ENCODE data around the gene CASK. TPM values are rescaled to one million over a fixed set of nuclear protein-coding genes. Genes with fewer than 3 reads are reported as not detected.

CASK gene
- total RNA-seq, 1 experiment from 2014 or later, result 54.6 TPM

GRCh38 chrX:41530085-41530484 lies 393.3 kb downstream of the CASK start (continued):
- no peak for TF ChIP-seq PRRX2 (CRISPR knock-in tag; IDR thresholded peaks at IDR 0.05)
- no peak for TF ChIP-seq ATF3 (CRISPR knock-in tag; conservative IDR thresholded peaks at IDR 0.05)
- TF ChIP-seq ESRRA (CRISPR knock-in tag; IDR thresholded peaks at IDR 0.05; ENCODE audit: borderline replicate concordance), result no peak
- TF ChIP-seq, protein P1, sequence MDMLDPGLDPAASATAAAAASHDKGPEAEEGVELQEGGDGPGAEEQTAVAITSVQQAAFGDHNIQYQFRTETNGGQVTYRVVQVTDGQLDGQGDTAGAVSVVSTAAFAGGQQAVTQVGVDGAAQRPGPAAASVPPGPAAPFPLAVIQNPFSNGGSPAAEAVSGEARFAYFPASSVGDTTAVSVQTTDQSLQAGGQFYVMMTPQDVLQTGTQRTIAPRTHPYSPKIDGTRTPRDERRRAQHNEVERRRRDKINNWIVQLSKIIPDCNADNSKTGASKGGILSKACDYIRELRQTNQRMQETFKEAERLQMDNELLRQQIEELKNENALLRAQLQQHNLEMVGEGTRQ (CRISPR knock-in tag; IDR thresholded peaks at IDR 0.05), result no peak
- no peak for TF ChIP-seq OVOL2 (CRISPR knock-in tag; IDR thresholded peaks at IDR 0.05; ENCODE audit: borderline replicate concordance)
- no peak for TF ChIP-seq NFATC4 (CRISPR knock-in tag; IDR thresholded peaks at IDR 0.05)

DNA sequence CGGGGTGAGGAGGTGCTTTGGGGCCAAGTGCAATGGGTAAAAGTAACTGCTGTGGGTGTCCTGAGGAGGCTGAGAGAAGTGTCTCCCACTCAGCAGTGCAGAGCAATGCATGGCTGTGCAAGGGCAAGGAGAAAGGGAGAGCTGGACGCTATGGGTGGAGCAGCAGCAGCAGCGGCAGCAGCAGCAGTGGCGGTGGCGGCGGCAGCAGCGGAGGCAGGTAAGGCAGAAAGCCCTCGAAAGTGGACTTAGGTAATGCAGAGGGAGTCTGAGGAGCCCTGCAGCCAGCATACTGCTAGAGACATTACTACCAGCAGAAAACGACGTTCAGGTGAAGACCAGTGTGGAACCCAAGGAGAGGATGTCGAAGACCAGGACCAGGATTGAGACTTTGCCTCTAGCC lies 394.1 kb downstream of the CASK start:
- TF ChIP-seq, protein P1 (CRISPR knock-in tag; IDR thresholded peaks at IDR 0.05), result no peak
- TF ChIP-seq MXD4 (CRISPR knock-in tag; IDR thresholded peaks at IDR 0.05; ENCODE audit: borderline replicate concordance) (no peak), NR2C2 (CRISPR knock-in tag; IDR thresholded peaks at IDR 0.05) (no peak), ZNF671 (CRISPR knock-in tag; IDR thresholded peaks at IDR 0.05) (no peak), TEAD4 (CRISPR knock-in tag; IDR thresholded peaks at IDR 0.05) (no peak), TCF7 (CRISPR knock-in tag; IDR thresholded peaks at IDR 0.05; ENCODE audit: low read depth) (no peak), OVOL2 (CRISPR knock-in tag; IDR thresholded peaks at IDR 0.05; ENCODE audit: borderline replicate concordance) (no peak), NR3C1 (CRISPR knock-in tag; conservative IDR thresholded peaks at IDR 0.05; ENCODE audit: low read depth) (no peak), JUN (CRISPR knock-in tag; IDR thresholded peaks at IDR 0.05) (no peak), MAX (CRISPR knock-in tag; IDR thresholded peaks at IDR 0.05) (no peak), AFF4 (CRISPR knock-in tag; IDR thresholded peaks at IDR 0.05; ENCODE audit: borderline replicate concordance) (no peak), ZNF416 (CRISPR knock-in tag; IDR thresholded peaks at IDR 0.05) (no peak), GABPB1 (CRISPR knock-in tag; IDR thresholded peaks at IDR 0.05) (no peak)
- TF ChIP-seq, protein P2, sequence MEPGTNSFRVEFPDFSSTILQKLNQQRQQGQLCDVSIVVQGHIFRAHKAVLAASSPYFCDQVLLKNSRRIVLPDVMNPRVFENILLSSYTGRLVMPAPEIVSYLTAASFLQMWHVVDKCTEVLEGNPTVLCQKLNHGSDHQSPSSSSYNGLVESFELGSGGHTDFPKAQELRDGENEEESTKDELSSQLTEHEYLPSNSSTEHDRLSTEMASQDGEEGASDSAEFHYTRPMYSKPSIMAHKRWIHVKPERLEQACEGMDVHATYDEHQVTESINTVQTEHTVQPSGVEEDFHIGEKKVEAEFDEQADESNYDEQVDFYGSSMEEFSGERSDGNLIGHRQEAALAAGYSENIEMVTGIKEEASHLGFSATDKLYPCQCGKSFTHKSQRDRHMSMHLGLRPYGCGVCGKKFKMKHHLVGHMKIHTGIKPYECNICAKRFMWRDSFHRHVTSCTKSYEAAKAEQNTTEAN (CRISPR knock-in tag; IDR thresholded peaks at IDR 0.05), result no peak
- TF ChIP-seq, protein P3, sequence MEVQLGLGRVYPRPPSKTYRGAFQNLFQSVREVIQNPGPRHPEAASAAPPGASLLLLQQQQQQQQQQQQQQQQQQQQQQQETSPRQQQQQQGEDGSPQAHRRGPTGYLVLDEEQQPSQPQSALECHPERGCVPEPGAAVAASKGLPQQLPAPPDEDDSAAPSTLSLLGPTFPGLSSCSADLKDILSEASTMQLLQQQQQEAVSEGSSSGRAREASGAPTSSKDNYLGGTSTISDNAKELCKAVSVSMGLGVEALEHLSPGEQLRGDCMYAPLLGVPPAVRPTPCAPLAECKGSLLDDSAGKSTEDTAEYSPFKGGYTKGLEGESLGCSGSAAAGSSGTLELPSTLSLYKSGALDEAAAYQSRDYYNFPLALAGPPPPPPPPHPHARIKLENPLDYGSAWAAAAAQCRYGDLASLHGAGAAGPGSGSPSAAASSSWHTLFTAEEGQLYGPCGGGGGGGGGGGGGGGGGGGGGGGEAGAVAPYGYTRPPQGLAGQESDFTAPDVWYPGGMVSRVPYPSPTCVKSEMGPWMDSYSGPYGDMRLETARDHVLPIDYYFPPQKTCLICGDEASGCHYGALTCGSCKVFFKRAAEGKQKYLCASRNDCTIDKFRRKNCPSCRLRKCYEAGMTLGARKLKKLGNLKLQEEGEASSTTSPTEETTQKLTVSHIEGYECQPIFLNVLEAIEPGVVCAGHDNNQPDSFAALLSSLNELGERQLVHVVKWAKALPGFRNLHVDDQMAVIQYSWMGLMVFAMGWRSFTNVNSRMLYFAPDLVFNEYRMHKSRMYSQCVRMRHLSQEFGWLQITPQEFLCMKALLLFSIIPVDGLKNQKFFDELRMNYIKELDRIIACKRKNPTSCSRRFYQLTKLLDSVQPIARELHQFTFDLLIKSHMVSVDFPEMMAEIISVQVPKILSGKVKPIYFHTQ (CRISPR knock-in tag; IDR thresholded peaks at IDR 0.05), result no peak
- TF ChIP-seq, protein P4, sequence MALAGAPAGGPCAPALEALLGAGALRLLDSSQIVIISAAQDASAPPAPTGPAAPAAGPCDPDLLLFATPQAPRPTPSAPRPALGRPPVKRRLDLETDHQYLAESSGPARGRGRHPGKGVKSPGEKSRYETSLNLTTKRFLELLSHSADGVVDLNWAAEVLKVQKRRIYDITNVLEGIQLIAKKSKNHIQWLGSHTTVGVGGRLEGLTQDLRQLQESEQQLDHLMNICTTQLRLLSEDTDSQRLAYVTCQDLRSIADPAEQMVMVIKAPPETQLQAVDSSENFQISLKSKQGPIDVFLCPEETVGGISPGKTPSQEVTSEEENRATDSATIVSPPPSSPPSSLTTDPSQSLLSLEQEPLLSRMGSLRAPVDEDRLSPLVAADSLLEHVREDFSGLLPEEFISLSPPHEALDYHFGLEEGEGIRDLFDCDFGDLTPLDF (CRISPR knock-in tag; IDR thresholded peaks at IDR 0.05), result no peak
- Mint-ChIP-seq H3K4me1 (peaks cover 17% of the 10 kb centered on the region), H3K9me3 (no peaks in the 10 kb centered on the region), H3K4me3 (no peak overlapping the region), H3K27me3 (ENCODE audit: low read depth) (no peaks in the 10 kb centered on the region), H3K36me3 (peaks cover 9% of the 10 kb centered on the region), H3K27ac (no peak overlapping the region)
- ATAC-seq, result no peak
- no peak for DNase-seq (ENCODE audit: low spot score)
- ChIA-PET CTCF (no interaction called here), POLR2A (no interaction called here)

Data from WTC11 (cell line).